SJSA1 (cell line): ENCODE data around the gene LRRC23. TPM values are rescaled to one million over a fixed set of nuclear protein-coding genes. Genes with fewer than 3 reads are reported as not detected.
"Not testable (repeated sequence)": the region's sequence is repeated elsewhere in the genome, so short reads cannot be mapped to it uniquely, and the experiment has no call there.

Experiments used
- DNase-seq, 2 experiments: peaks; one replicate each; pipeline ENCODE4 v3.0.0-alpha.2; 2015 to 2020; ENCODE audit warnings: low spot score in 2 of 2, low read depth in 1 of 2
- H3K27ac ChIP-seq: fragments of 250-450 bp; sonication (Bioruptor Pico); 2 replicates; pipeline ENCODE4 v1.5.1; 2020; ENCODE audit warnings: mild to moderate bottlenecking, moderate library complexity
- H3K27me3 ChIP-seq: fragments of 250-450 bp; sonication (Bioruptor Pico); replicated peaks from 2 replicates; pipeline ENCODE4 v1.5.1; 2020; ENCODE audit warnings: mild to moderate bottlenecking, moderate library complexity
- H3K36me3 ChIP-seq: fragments of 250-450 bp; sonication (Bioruptor Pico); 2 replicates; pipeline ENCODE4 v1.5.1; 2020; ENCODE audit warnings: mild to moderate bottlenecking
- H3K4me1 ChIP-seq: fragments of 250-450 bp; sonication (Bioruptor Pico); replicated peaks from 2 replicates; pipeline ENCODE4 v1.6.1; 2021; ENCODE audit warnings: mild to moderate bottlenecking
- H3K4me3 ChIP-seq: fragments of 250-450 bp; sonication (Bioruptor Pico); 2 replicates; pipeline ENCODE4 v1.5.1; 2020; ENCODE audit warnings: mild to moderate bottlenecking
- H3K9me3 ChIP-seq: fragments of 250-450 bp; sonication (Bioruptor Pico); replicated peaks from 2 replicates; pipeline ENCODE4 v1.5.1; 2020; ENCODE audit warnings: mild to moderate bottlenecking
- total RNA-seq: library from RNA; depleted of rRNA; stranded (reverse); fragments of >200 nt; shearing (Covaris generic); gene quantifications from 2 replicates; pipeline ENCODE4 v1.2.3, GENCODE V29; 2014

Gene LRRC23
- total RNA-seq, 1 experiment from 2014 or later: 12.2 TPM

DNA sequence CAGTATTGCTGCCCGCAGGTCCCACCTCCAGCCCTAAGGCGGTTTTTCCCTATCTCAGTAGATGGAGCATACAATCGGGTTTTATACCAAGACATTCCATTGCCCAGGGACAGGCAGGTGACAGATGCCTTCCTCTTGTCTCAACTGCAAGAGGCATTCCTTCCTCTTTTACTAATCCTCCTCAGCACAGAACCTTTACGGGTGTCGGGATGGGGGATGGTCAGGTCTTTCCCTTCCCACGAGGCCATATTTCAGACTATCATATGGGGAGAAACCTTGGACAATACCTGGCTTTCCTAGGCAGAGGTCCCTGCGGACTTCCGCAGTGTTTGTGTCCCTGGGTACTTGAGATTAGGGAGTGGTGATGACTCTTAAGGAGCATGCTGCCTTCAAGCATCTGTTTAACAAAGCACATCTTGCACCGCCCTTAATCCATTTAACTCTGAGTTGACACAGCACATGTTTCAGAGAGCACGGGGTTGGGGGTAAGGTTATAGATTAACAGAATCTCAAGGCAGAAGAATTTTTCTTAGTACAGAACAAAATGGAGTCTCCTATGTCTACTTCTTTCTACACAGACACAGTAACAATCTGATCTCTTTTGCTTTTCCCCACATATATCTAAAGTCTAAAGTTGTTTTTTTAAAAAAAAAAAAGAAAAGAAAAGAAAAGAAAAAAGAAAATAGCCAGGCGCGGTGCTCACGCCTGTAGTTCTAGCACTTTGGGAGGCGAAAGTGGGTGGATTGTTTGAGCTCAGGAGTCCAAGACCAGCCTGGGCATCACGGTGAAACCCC lies 18.2 kb upstream of the LRRC23 start:
- H3K27me3 ChIP-seq, H3K4me3 ChIP-seq, DNase-seq, H3K27ac ChIP-seq, H3K9me3 ChIP-seq: not testable (repeated sequence)
- Histone ChIP-seq H3K4me1 (peaks cover 15% of the 10 kb centered on the region), H3K36me3 (peaks cover 30% of the 10 kb centered on the region)

DNA sequence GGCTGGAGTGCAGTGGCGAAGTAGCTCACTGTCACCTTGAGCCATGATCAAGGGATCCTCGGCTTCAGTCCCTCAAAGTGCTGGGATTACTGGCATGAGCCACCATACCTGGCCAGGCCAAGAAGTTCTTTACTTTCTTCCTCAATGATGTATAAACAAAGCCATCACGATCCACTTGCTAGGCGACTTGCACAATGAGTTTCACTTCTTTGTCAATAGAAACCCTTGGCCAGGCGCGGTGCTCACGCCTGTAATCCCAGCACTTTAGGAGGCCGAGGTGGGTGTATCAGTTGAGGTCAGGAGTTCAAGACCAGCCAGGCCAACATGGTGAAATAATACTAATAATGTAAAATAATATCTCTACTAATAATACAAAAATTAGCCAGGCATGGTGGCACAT lies 17.2 kb upstream of the LRRC23 start:
- DNase-seq: no peak

DNA sequence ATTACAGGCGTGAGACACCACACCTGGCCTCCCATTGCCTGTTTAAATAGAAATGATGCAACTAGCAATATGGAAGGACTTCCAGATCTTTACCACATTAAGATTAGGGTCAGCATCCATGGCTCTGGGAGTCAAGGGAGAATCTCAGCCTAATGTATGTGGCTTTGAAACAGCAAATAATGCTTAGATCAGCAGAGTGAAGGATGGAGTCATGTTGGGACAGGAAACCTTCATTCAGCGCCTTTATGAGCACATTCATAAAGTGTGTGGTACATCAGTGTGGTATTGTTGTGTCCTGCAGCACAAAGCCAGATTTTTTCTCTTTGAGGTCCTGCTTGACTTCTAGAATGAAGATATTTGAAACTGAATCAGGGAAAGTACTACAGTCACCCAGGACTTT lies 16.3 kb upstream of the LRRC23 start:
- DNase-seq: no peak
- Histone ChIP-seq H3K36me3 (peaks cover 26% of the 10 kb centered on the region), H3K4me3 (no peak overlapping the region), H3K4me1 (peaks cover 18% of the 10 kb centered on the region), H3K9me3 (no peaks in the 10 kb centered on the region), H3K27me3 (no peaks in the 10 kb centered on the region), H3K27ac (no peak overlapping the region)

More for the DNA sequence above, 17.2 kb upstream of the LRRC23 start:
- Histone ChIP-seq H3K27me3 (no peaks in the 10 kb centered on the region), H3K4me1 (peaks cover 18% of the 10 kb centered on the region), H3K9me3 (no peaks in the 10 kb centered on the region), H3K36me3 (peaks cover 30% of the 10 kb centered on the region), H3K27ac (no peak overlapping the region), H3K4me3 (no peak overlapping the region)

DNA sequence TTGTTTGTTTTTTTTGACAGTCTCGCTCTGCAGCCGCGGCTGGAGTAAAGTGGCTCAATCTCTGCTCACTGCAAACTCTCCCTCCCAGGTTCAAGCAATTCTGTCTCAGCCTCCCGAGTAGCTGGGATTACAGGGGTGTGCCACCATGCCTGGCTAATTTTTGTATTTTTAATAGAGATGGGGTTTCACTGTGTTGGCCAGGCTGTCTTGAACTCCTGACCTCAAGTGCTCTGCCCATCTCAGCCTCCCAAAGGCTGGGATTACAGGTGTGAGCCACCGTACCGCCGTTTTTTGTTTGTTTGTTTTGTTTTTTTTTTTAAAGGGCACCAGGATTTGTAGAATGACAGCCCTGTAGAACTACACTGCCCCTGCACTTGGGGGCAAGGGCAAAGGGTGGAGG lies 15.8 kb upstream of the LRRC23 start:
- not testable (repeated sequence) for H3K27me3 ChIP-seq, H3K4me3 ChIP-seq, H3K9me3 ChIP-seq, H3K27ac ChIP-seq, DNase-seq
- Histone ChIP-seq H3K36me3 (peaks cover 23% of the 10 kb centered on the region), H3K4me1 (peaks cover 18% of the 10 kb centered on the region)

DNA sequence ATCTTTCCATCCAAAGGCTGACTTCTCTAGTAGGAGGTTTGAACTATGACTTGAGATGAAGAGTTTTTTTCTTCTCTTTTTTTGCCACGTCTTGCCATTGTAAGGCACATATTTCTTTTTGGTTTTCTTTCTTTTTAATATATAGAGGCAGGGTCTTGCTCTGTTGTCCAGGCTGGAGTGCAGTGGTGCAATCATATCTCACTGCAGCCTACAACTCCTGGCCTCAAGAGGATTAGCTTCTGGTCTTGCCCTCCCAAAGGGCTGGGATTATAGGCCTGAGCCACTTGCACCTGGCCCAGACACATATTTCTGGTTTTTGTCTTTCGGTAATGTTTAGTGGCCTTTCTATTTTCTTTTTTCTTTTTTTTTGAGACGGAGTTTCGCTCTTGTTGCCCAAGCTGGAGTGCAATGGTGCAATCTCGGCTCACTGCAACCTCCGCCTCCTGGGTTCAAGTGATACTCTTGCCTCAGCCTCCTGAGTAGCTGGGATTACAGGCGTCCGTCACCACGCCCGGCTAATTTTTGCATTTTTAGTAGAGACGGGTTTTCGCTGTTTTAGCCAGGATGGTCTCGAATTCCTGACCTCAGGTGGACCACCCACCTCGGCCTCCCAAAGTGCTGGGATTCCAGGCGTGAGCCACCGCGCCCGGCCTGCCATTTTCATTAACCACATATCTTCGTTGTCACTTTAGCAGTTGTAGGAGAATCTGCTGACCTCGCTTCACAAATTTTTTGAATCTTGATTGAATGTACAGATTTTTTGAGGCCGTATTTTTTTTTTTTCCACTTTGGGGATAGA lies 14.6 kb upstream of the LRRC23 start:
- Histone ChIP-seq H3K27ac (peak overlapping the region; percentile 93), H3K36me3 (peaks cover 11% of the 10 kb centered on the region), H3K4me1 (peaks cover 18% of the 10 kb centered on the region)
- not testable (repeated sequence) for H3K9me3 ChIP-seq, DNase-seq, H3K27me3 ChIP-seq, H3K4me3 ChIP-seq

DNA sequence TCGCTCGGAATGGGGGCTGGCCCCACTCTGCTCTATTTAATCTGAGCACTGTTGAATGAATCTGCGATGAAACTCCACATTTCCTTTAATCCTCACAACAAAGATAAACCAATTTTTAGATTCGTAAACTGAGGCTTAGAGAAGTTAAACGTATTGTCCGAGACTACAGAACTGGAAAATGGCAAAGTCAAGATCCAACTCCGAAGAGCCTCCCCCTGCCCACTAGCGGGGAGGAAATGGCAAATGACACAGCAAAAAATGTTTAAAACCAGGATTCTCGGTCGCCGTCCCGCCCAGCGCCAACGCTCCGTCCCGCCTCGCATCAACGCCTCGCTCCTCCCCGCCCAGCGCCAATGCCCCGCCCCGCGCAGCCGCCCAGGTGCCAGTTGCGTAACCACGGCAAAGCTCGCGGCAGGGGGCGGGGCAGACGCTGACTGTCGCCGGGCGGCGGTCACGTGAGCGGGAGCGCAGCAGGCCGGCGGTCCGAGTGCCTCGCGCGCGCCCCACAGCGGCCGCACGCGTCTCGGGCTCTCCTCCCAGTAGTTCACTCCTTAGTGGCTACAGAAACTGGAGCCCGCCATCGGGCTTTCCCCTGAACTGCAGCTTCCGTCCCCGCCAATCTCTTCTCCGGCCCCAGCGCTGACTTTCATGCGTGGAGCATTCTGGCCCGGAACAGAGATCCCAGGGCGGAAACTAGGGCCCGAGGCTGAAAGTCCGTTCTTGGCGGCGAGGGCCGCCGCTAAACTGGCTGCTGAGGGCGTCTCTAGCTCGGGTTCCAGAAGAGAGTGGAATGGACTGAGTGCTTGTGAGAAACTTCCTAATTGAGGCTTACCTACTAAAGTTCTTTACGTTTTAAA lies 13.6 kb upstream of the LRRC23 start:
- Histone ChIP-seq H3K4me1 (peaks cover 18% of the 10 kb centered on the region), H3K4me3 (peak overlapping the region; percentile 33), H3K36me3 (peaks cover 5% of the 10 kb centered on the region), H3K9me3 (no peaks in the 10 kb centered on the region), H3K27ac (peak overlapping the region; percentile 93), H3K27me3 (no peaks in the 10 kb centered on the region)
- DNase-seq: peak; percentile 98 to 99

DNA sequence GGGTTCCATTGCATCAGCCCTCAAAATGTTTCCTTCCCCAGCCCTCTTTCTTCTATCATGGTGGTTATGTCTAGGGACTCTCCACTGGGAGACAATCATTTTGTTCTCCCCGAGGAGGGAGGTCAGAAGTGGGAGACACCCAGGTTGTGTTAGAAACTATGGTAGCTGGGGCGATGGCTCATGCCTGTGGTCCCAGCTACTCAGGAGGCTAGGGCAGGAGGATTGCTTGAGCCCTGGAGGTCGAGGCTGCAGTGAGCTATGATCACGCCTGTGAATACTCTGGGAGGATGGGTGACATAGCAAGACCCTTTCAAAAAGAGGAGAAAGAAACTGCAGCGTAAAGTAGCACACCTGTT lies 13.0 kb upstream of the LRRC23 start:
- peak overlapping the region; percentile 61 for H3K27ac ChIP-seq
- no peaks in the 10 kb centered on the region for H3K27me3 ChIP-seq
- no peaks in the 10 kb centered on the region for H3K9me3 ChIP-seq
- no peak for DNase-seq
- H3K4me3 ChIP-seq: peak overlapping the region; percentile 33
- H3K4me1 ChIP-seq: peaks cover 18% of the 10 kb centered on the region
- H3K36me3 ChIP-seq: peaks cover 5% of the 10 kb centered on the region

DNA sequence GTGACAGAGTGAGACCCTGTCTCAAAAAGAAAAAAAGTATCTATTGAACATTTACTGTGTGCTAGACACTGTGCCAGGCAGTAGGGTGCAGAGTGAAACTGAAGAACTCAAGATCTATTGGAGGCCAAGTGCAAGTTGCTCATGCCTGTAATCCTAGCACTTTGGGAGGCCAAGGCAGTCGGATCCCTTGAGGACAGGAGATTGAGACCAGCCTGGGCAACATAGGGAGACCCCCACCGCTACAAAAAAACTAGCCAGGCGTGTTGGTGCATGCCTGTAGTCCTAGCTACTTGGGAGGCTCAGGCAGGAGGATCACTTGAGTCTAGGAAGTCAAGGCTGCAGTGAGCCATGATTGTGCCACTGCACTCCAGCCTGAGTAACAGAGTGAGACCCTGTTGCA lies 11.9 kb upstream of the LRRC23 start:
- not testable (repeated sequence) for DNase-seq, H3K27ac ChIP-seq, H3K36me3 ChIP-seq, H3K4me3 ChIP-seq, H3K9me3 ChIP-seq, H3K27me3 ChIP-seq
- H3K4me1 ChIP-seq: peaks cover 18% of the 10 kb centered on the region

DNA sequence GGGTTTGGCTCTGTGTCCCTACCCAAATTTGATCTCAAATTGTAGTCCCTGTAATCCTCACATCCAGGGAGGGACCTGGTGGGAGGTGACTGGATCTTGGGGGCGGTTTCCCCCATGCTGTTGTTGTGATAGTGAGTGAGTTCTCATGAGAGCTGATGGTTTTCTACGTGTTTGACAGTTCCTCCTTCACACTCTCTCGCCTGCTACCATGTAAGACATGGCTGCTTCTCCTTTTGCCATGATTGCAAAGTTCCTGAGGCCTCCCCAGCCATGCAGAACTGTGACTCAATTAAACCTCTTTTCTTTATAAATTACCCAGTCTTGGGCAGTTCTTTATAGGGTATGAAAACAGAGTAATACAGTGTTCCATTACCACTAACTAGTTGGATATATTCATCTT lies 10.3 kb upstream of the LRRC23 start:
- no peaks in the 10 kb centered on the region for H3K27me3 ChIP-seq
- H3K27ac ChIP-seq: no peak overlapping the region
- no peaks in the 10 kb centered on the region for H3K36me3 ChIP-seq
- H3K4me3 ChIP-seq: no peak overlapping the region
- H3K4me1 ChIP-seq: peaks cover 14% of the 10 kb centered on the region
- no peak for DNase-seq
- no peaks in the 10 kb centered on the region for H3K9me3 ChIP-seq

DNA sequence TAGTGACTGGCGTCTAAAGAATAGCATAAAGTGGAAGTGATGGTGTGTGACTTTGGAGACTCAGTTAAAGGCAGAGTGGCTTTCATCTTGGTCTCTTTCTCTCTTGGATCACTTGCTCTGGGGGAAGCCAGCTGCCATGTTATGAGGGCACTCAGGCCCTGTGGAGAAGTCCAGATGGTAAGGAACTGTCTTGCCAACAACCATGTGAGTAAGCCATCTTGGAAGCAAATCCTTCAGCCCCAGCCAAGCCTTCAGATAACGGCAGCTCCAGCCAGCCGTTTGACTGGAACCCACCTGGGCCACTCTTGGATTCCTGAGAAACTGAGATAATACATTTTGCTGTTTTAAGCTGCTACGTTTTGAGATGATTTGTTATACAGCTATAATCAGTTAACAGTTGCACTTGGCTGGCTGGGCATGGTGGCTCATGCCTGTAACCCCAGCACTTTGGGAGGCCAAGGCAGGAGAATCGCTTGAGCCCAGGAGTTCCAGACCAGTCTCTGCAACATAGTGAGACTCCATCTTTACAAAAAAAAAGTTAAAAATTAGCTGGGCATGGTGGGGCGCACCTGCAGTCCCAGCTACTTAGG lies 7.7 kb upstream of the LRRC23 start:
- Histone ChIP-seq H3K4me3 (no peak overlapping the region), H3K27me3 (no peaks in the 10 kb centered on the region), H3K36me3 (no peaks in the 10 kb centered on the region), H3K9me3 (no peaks in the 10 kb centered on the region), H3K27ac (no peak overlapping the region), H3K4me1 (peaks cover 9% of the 10 kb centered on the region)
- no peak for DNase-seq

DNA sequence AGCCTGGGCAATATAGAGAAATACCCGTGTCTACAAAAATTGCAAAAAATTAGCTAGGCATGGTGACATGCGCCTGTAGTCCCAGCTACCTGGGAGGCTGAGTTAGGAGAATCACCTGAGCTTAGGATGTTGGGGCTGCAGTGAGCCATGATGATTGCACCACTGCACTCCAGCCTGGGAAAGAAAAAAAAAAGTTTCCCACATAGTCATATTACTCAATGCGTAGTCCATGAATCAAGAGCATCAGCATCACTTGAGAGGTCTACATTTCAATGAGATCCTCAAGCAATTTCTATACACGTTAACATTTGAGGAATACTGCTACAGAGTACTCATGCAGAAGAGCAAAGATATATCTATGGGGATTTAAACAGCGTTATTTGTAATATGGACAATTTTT lies 5.2 kb upstream of the LRRC23 start:
- no peak overlapping the region for H3K27ac ChIP-seq
- no peak overlapping the region for H3K4me3 ChIP-seq
- H3K4me1 ChIP-seq: peaks cover 18% of the 10 kb centered on the region
- H3K9me3 ChIP-seq: no peaks in the 10 kb centered on the region
- no peaks in the 10 kb centered on the region for H3K27me3 ChIP-seq
- H3K36me3 ChIP-seq: no peaks in the 10 kb centered on the region
- no peak for DNase-seq

DNA sequence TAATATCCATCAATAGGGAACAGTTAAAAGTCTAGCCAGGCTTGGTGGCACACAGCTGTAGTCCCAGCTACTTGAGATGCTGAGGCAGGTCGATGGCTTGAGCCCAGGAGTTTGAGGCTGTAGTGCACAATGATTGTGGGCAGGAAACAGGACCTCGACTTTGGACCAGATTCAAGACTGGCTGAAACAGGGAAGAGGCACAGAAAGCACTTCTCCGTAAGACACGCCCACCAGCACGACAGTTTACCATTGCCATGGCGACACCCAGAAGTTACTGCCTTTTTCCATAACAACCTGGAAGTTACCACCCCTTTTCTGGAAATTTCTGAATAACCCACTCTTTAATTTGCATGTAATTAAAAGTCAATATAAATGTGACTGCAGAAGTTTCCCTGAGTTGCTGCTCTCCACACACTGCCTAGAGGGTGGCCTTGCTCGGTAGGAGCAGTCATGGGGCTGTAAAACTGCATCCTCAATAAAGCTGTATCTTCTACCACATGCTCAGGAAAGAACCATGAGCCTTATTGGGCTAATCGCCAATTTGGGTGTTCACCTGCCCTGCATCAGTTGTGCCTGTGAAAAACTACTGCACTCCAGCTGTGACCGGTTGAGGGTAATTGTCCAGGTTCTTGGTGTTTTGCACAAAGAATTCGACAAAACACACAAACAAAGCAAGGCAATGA lies 4.6 kb upstream of the LRRC23 start:
- Histone ChIP-seq H3K27ac (no peak overlapping the region), H3K36me3 (no peaks in the 10 kb centered on the region), H3K4me1 (peaks cover 21% of the 10 kb centered on the region), H3K9me3 (no peaks in the 10 kb centered on the region), H3K27me3 (no peaks in the 10 kb centered on the region), H3K4me3 (no peak overlapping the region)
- peak in 1 of 2 experiments; percentile 21 for DNase-seq

DNA sequence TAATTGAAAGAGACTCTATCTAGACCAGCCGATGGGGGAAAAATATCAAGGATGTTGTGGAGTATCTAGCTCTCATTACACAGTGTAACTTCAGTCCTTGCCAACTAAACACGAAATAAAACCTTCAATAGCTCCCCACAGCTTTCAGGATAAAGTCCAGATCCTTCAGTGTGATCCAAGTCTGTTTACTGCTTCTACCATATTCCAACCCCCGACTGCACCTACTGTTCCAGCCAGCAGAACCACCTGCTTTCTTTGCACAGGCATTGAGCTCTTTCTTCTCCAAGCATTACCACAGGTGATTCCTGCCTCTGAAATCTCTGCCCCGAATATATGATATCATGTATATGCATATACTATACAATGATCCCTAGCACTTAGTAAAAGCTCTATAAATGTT lies 2.2 kb upstream of the LRRC23 start:
- H3K4me3 ChIP-seq: no peak overlapping the region
- H3K27ac ChIP-seq: no peak overlapping the region
- DNase-seq: no peak
- no peaks in the 10 kb centered on the region for H3K9me3 ChIP-seq
- 0 out of 2 replicates have a peak, but pooled peaks cover 7% of the 10 kb centered on the region for H3K36me3 ChIP-seq
- H3K27me3 ChIP-seq: no peaks in the 10 kb centered on the region
- peaks cover 27% of the 10 kb centered on the region for H3K4me1 ChIP-seq
